HEK293 (cell line): Measurements from ENCODE around the gene RPL36.

Experiments
- SALL2 ChIP-seq: fragments of 450-650 bp; formaldehyde crosslinking; IDR thresholded peaks from 2 replicates; pipeline ENCODE4 v1.5.0; 2017; ENCODE audit warnings: missing biosample characterization, mild to moderate bottlenecking, missing genetic modification characterization, borderline replicate concordance
- WT1 ChIP-seq: fragments of 450-650 bp; formaldehyde crosslinking; IDR thresholded peaks from 2 replicates; pipeline ENCODE4 v1.5.1; 2016; ENCODE audit warnings: missing biosample characterization, missing genetic modification characterization
- ZBTB26 ChIP-seq: fragments of 450-650 bp; formaldehyde crosslinking; optimal IDR thresholded peaks from 2 replicates; pipeline ENCODE3; 2016; ENCODE audit warnings: missing biosample characterization, mild to moderate bottlenecking, missing genetic modification characterization
- ZNF121 ChIP-seq: fragments of 450-650 bp; formaldehyde crosslinking; IDR thresholded peaks from 2 replicates; pipeline ENCODE4 v1.5.1; 2016; ENCODE audit warnings: missing biosample characterization, missing genetic modification characterization
- ZNF16 ChIP-seq: fragments of 450-650 bp; formaldehyde crosslinking; IDR thresholded peaks from 2 replicates; pipeline ENCODE4 v1.5.1; 2016; ENCODE audit warnings: low read depth, missing biosample characterization, missing genetic modification characterization
- ZNF169 ChIP-seq: fragments of 450-650 bp; formaldehyde crosslinking; IDR thresholded peaks from 2 replicates; pipeline ENCODE4 v1.5.1; 2016; ENCODE audit warnings: missing biosample characterization, missing genetic modification characterization
- ZNF211 ChIP-seq: fragments of 450-650 bp; formaldehyde crosslinking; IDR thresholded peaks from 2 replicates; pipeline ENCODE4 v1.5.1; 2016; ENCODE audit warnings: low read depth, missing biosample characterization, missing genetic modification characterization
- ZNF280C ChIP-seq: fragments of 450-650 bp; formaldehyde crosslinking; IDR thresholded peaks from 2 replicates; pipeline ENCODE4 v1.5.1; 2016; ENCODE audit warnings: missing biosample characterization, missing genetic modification characterization
- ZNF341 ChIP-seq: fragments of 450-650 bp; formaldehyde crosslinking; IDR thresholded peaks from 2 replicates; pipeline ENCODE4; 2016; ENCODE audit warnings: low read depth, missing biosample characterization, missing genetic modification characterization
- ZNF404 ChIP-seq: fragments of 450-650 bp; formaldehyde crosslinking; IDR thresholded peaks from 2 replicates; pipeline ENCODE4 v1.5.1; 2017; ENCODE audit warnings: missing biosample characterization, missing genetic modification characterization
- ZNF48 ChIP-seq: fragments of 450-650 bp; formaldehyde crosslinking; IDR thresholded peaks from 2 replicates; pipeline ENCODE4 v1.5.1; 2016; ENCODE audit warnings: missing biosample characterization, missing genetic modification characterization
- ZNF501 ChIP-seq: fragments of 450-650 bp; formaldehyde crosslinking; IDR thresholded peaks from 2 replicates; pipeline ENCODE4 v1.5.1; 2016; ENCODE audit warnings: missing biosample characterization, missing genetic modification characterization
- ZNF518A ChIP-seq: fragments of 450-650 bp; formaldehyde crosslinking; conservative IDR thresholded peaks from 2 replicates; pipeline ENCODE4 v1.5.1; 2016; ENCODE audit warnings: low read depth, missing biosample characterization, missing genetic modification characterization
- ZNF521 ChIP-seq: fragments of 450-650 bp; formaldehyde crosslinking; IDR thresholded peaks from 2 replicates; pipeline ENCODE4 v1.5.1; 2017; ENCODE audit warnings: missing biosample characterization, mild to moderate bottlenecking, missing genetic modification characterization
- ZNF623 ChIP-seq: fragments of 450-650 bp; formaldehyde crosslinking; IDR thresholded peaks from 2 replicates; pipeline ENCODE4 v1.5.1; 2016; ENCODE audit warnings: missing biosample characterization, missing genetic modification characterization
- ZNF791 ChIP-seq: fragments of 450-650 bp; formaldehyde crosslinking; IDR thresholded peaks from 2 replicates; pipeline ENCODE4 v1.5.1; 2016; ENCODE audit warnings: missing biosample characterization, missing genetic modification characterization
- ZNF843 ChIP-seq: fragments of 450-650 bp; formaldehyde crosslinking; IDR thresholded peaks from 2 replicates; pipeline ENCODE4 v1.5.1; 2016; ENCODE audit warnings: missing biosample characterization, missing genetic modification characterization
- ZSCAN30 ChIP-seq: fragments of 450-650 bp; IDR thresholded peaks from 2 replicates; pipeline ENCODE4 v1.5.1; 2018; ENCODE audit warnings: missing biosample characterization, mild to moderate bottlenecking, missing genetic modification characterization, moderate library complexity
- ZXDB ChIP-seq: fragments of 450-650 bp; formaldehyde crosslinking; IDR thresholded peaks from 2 replicates; pipeline ENCODE4 v1.5.1; 2016; ENCODE audit warnings: missing biosample characterization, missing genetic modification characterization
- TF ChIP-seq, protein P1 (sequence below): fragments of 450-650 bp; formaldehyde crosslinking; IDR thresholded peaks from 2 replicates; pipeline ENCODE4 v1.5.1; 2016; ENCODE audit warnings: missing biosample characterization, missing genetic modification characterization
- TF ChIP-seq, protein P2 (sequence below): fragments of 450-650 bp; formaldehyde crosslinking; IDR thresholded peaks from 2 replicates; pipeline ENCODE4 v1.5.1; 2016; ENCODE audit warnings: missing biosample characterization, missing genetic modification characterization, low read depth
- TF ChIP-seq, protein P3 (sequence below): fragments of 450-650 bp; formaldehyde crosslinking; IDR thresholded peaks from 2 replicates; pipeline ENCODE4 v1.5.1; 2016; ENCODE audit warnings: missing biosample characterization, missing genetic modification characterization, borderline replicate concordance

Gene RPL36

GRCh38 chr19:5695649-5696195 is 5.6 kb downstream of the RPL36 start (continued):
- TF ChIP-seq ZNF521 (tag by site-specific recombination) (no peak), ZNF791 (no peak), ZNF121 (tag by site-specific recombination) (no peak), ZNF211 (tag by site-specific recombination) (no peak), ZXDB (tag by site-specific recombination) (no peak; the same call in 1 of the 2 replicates), ZNF169 (tag by site-specific recombination) (no peak), WT1 (no peak), ZBTB26 (tag by site-specific recombination) (no peak), ZSCAN30 (tag by site-specific recombination) (no peak), ZNF518A (tag by site-specific recombination) (no peak), ZNF48 (tag by site-specific recombination) (no peak), ZNF341 (tag by site-specific recombination) (no peak), ZNF623 (tag by site-specific recombination) (no peak), ZNF280C (tag by site-specific recombination) (no peak), ZNF16 (tag by site-specific recombination) (no peak), ZNF404 (tag by site-specific recombination) (no peak), ZNF843 (no peak), SALL2 (no peak), ZNF501 (tag by site-specific recombination) (no peak)
- TF ChIP-seq, protein P1, sequence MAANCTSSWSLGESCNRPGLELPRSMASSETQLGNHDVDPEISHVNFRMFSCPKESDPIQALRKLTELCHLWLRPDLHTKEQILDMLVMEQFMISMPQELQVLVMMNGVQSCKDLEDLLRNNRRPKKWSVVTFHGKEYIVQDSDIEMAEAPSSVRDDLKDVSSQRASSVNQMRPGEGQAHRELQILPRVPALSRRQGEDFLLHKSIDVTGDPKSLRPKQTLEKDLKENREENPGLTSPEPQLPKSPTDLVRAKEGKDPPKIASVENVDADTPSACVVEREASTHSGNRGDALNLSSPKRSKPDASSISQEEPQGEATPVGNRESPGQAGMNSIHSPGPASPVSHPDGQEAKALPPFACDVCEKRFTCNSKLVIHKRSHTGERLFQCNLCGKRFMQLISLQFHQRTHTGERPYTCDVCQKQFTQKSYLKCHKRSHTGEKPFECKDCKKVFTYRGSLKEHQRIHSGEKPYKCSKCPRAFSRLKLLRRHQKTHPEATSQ (tag by site-specific recombination), result no peak
- TF ChIP-seq, protein P2, sequence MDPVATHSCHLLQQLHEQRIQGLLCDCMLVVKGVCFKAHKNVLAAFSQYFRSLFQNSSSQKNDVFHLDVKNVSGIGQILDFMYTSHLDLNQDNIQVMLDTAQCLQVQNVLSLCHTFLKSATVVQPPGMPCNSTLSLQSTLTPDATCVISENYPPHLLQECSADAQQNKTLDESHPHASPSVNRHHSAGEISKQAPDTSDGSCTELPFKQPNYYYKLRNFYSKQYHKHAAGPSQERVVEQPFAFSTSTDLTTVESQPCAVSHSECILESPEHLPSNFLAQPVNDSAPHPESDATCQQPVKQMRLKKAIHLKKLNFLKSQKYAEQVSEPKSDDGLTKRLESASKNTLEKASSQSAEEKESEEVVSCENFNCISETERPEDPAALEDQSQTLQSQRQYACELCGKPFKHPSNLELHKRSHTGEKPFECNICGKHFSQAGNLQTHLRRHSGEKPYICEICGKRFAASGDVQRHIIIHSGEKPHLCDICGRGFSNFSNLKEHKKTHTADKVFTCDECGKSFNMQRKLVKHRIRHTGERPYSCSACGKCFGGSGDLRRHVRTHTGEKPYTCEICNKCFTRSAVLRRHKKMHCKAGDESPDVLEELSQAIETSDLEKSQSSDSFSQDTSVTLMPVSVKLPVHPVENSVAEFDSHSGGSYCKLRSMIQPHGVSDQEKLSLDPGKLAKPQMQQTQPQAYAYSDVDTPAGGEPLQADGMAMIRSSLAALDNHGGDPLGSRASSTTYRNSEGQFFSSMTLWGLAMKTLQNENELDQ (tag by site-specific recombination), result no peak
- TF ChIP-seq, protein P3, sequence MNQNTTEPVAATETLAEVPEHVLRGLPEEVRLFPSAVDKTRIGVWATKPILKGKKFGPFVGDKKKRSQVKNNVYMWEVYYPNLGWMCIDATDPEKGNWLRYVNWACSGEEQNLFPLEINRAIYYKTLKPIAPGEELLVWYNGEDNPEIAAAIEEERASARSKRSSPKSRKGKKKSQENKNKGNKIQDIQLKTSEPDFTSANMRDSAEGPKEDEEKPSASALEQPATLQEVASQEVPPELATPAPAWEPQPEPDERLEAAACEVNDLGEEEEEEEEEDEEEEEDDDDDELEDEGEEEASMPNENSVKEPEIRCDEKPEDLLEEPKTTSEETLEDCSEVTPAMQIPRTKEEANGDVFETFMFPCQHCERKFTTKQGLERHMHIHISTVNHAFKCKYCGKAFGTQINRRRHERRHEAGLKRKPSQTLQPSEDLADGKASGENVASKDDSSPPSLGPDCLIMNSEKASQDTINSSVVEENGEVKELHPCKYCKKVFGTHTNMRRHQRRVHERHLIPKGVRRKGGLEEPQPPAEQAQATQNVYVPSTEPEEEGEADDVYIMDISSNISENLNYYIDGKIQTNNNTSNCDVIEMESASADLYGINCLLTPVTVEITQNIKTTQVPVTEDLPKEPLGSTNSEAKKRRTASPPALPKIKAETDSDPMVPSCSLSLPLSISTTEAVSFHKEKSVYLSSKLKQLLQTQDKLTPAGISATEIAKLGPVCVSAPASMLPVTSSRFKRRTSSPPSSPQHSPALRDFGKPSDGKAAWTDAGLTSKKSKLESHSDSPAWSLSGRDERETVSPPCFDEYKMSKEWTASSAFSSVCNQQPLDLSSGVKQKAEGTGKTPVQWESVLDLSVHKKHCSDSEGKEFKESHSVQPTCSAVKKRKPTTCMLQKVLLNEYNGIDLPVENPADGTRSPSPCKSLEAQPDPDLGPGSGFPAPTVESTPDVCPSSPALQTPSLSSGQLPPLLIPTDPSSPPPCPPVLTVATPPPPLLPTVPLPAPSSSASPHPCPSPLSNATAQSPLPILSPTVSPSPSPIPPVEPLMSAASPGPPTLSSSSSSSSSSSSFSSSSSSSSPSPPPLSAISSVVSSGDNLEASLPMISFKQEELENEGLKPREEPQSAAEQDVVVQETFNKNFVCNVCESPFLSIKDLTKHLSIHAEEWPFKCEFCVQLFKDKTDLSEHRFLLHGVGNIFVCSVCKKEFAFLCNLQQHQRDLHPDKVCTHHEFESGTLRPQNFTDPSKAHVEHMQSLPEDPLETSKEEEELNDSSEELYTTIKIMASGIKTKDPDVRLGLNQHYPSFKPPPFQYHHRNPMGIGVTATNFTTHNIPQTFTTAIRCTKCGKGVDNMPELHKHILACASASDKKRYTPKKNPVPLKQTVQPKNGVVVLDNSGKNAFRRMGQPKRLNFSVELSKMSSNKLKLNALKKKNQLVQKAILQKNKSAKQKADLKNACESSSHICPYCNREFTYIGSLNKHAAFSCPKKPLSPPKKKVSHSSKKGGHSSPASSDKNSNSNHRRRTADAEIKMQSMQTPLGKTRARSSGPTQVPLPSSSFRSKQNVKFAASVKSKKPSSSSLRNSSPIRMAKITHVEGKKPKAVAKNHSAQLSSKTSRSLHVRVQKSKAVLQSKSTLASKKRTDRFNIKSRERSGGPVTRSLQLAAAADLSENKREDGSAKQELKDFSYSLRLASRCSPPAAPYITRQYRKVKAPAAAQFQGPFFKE, result no peak
